WTC11 (cell line): ENCODE measurements around the gene MORN1. TPM values are rescaled to one million over a fixed set of nuclear protein-coding genes. Genes with fewer than 3 reads are reported as not detected.

Experiments used
- ATAC-seq: fragments of 200-7000 bp; cut with Tn5 transposase; 2 replicates; pipeline ENCODE4 v1.10.0; 2021; ENCODE audit warnings: mild to moderate bottlenecking, moderate library complexity
- CTCF ChIA-PET: fragments of 300-600 bp; sonication (Branson Sonifier 250); formaldehyde crosslinking; loops from one replicate; lab custom pipeline; 2021; ENCODE audit warnings: antibody characterized with exemption; lab: Charles Lee
- POLR2A ChIA-PET: fragments of 350-600 bp; sonication (Branson Sonifier 250); formaldehyde crosslinking; loops from one replicate; lab custom pipeline; 2021; ENCODE audit warnings: antibody characterized with exemption; lab: Charles Lee
- DNase-seq: peaks from one replicate; pipeline ENCODE4 v3.0.0; 2021; ENCODE audit warnings: low spot score
- H3K27ac Mint-ChIP-seq: 2 replicates; pipeline ENCODE4 v1.8.0; 2021; ENCODE audit warnings: mixed read lengths
- H3K27me3 Mint-ChIP-seq: 2 replicates; pipeline ENCODE4 v1.8.0; 2021; ENCODE audit warnings: low read depth, mild to moderate bottlenecking, moderate library complexity, mixed read lengths
- H3K36me3 Mint-ChIP-seq: 2 replicates; pipeline ENCODE4 v1.8.0; 2021; ENCODE audit warnings: mixed read lengths
- H3K4me1 Mint-ChIP-seq: 2 replicates; pipeline ENCODE4 v1.8.0; 2022; ENCODE audit warnings: mixed read lengths
- H3K4me3 Mint-ChIP-seq: 2 replicates; pipeline ENCODE4 v1.8.0; 2021; ENCODE audit warnings: mild to moderate bottlenecking, moderate library complexity, mixed read lengths
- H3K9me3 Mint-ChIP-seq: 2 replicates; pipeline ENCODE4 v1.8.0; 2021; ENCODE audit warnings: mixed read lengths
- E2F1 ChIP-seq: sonication (generic); formaldehyde crosslinking; IDR thresholded peaks from 2 replicates; pipeline ENCODE4 v1.8.0; 2022; ENCODE audit warnings: mild to moderate bottlenecking, missing genetic modification reagents
- E2F4 ChIP-seq: sonication (generic); formaldehyde crosslinking; IDR thresholded peaks from 2 replicates; pipeline ENCODE4 v1.8.1; 2022; ENCODE audit warnings: low read depth, mild to moderate bottlenecking, moderate library complexity, missing genetic modification reagents, borderline replicate concordance
- ELF4 ChIP-seq: sonication (generic); formaldehyde crosslinking; IDR thresholded peaks from 2 replicates; pipeline ENCODE4 v1.8.1; 2022; ENCODE audit warnings: low read depth, mild to moderate bottlenecking, moderate library complexity, missing genetic modification reagents
- GABPB1 ChIP-seq: sonication (generic); formaldehyde crosslinking; IDR thresholded peaks from 2 replicates; pipeline ENCODE4 v1.8.1; 2023; ENCODE audit warnings: mild to moderate bottlenecking, missing genetic modification reagents
- HMGXB4 ChIP-seq: sonication (generic); formaldehyde crosslinking; IDR thresholded peaks from 2 replicates; pipeline ENCODE4 v1.8.1; 2023; ENCODE audit warnings: mild to moderate bottlenecking, moderate library complexity, missing genetic modification reagents
- IRF2 ChIP-seq: sonication (generic); formaldehyde crosslinking; IDR thresholded peaks from 2 replicates; pipeline ENCODE4 v1.8.0; 2022; ENCODE audit warnings: low read depth, missing genetic modification reagents, borderline replicate concordance
- MLX ChIP-seq: sonication (generic); formaldehyde crosslinking; IDR thresholded peaks from 2 replicates; pipeline ENCODE4 v1.8.1; 2023; ENCODE audit warnings: mild to moderate bottlenecking, missing genetic modification reagents, moderate library complexity
- NFATC4 ChIP-seq: fragments of 250-450 bp; sonication (Bioruptor Pico); IDR thresholded peaks from 2 replicates; pipeline ENCODE4 v1.9.0; 2021; ENCODE audit warnings: mild to moderate bottlenecking
- NR1H2 ChIP-seq: sonication (generic); formaldehyde crosslinking; IDR thresholded peaks from 2 replicates; pipeline ENCODE4 v1.9.0; 2021; ENCODE audit warnings: mild to moderate bottlenecking, moderate library complexity, missing genetic modification reagents
- PREB ChIP-seq: sonication (generic); formaldehyde crosslinking; IDR thresholded peaks from 2 replicates; pipeline ENCODE4 v1.8.1; 2022; ENCODE audit warnings: mild to moderate bottlenecking, missing genetic modification reagents, moderate library complexity, borderline replicate concordance
- RELA ChIP-seq: sonication (generic); formaldehyde crosslinking; IDR thresholded peaks from 2 replicates; pipeline ENCODE4 v1.8.1; 2022; ENCODE audit warnings: missing genetic modification reagents, mild to moderate bottlenecking, borderline replicate concordance
- USF1 ChIP-seq: sonication (generic); formaldehyde crosslinking; IDR thresholded peaks from 2 replicates; pipeline ENCODE4 v1.8.0; 2022; ENCODE audit warnings: mild to moderate bottlenecking, missing genetic modification reagents
- ZNF396 ChIP-seq: fragments of 250-450 bp; sonication (Bioruptor Pico); IDR thresholded peaks from 2 replicates; pipeline ENCODE4 v1.8.0; 2021; ENCODE audit warnings: mild to moderate bottlenecking, moderate library complexity, borderline replicate concordance
- ZNF532 ChIP-seq: fragments of 250-450 bp; sonication (Bioruptor Pico); IDR thresholded peaks from 2 replicates; pipeline ENCODE4 v1.9.0; 2021; ENCODE audit warnings: mild to moderate bottlenecking, borderline replicate concordance
- ZSCAN18 ChIP-seq: fragments of 250-450 bp; sonication (Bioruptor Pico); IDR thresholded peaks from 2 replicates; pipeline ENCODE4 v2.1.2; 2022; ENCODE audit warnings: mild to moderate bottlenecking, moderate library complexity
- total RNA-seq: library from RNA; stranded (reverse); gene quantifications from 3 replicates; pipeline ENCODE4 v1.2.3, GENCODE V29; 2021

MORN1 gene
- total RNA-seq, 1 experiment from 2014 or later = 14.5 TPM

GRCh38 chr1:2375246-2375922 lies 16.0 kb downstream of the MORN1 start (continued):
- TF ChIP-seq E2F1 (CRISPR knock-in tag) = no peak
- no peak for TF ChIP-seq ZSCAN18 (CRISPR knock-in tag)
- TF ChIP-seq MLX (CRISPR knock-in tag) = no peak
- TF ChIP-seq NR1H2 (CRISPR knock-in tag) = no peak
- TF ChIP-seq HMGXB4 (CRISPR knock-in tag) = no peak
- TF ChIP-seq ELF4 (CRISPR knock-in tag) = no peak

GRCh38 chr1:2374252-2375155 lies 16.9 kb downstream of the MORN1 start:
- Mint-ChIP-seq H3K4me3 (no peak overlapping the region), H3K27ac (no peak overlapping the region), H3K4me1 (no peaks in the 10 kb centered on the region), H3K9me3 (no peaks in the 10 kb centered on the region), H3K27me3 (no peaks in the 10 kb centered on the region), H3K36me3 (0 out of 2 replicates have a peak, but pooled peaks cover 5% of the 10 kb centered on the region)
- DNase-seq = no peak
- ChIA-PET CTCF (interaction anchor here (1.9 kb wide), 1 partner anchor 179 kb away, joined by 8 read pairs; the partner anchor contains the start of gene FAAP20), POLR2A (no interaction called here)
- ATAC-seq = no peak
- no peak for TF ChIP-seq GABPB1
- TF ChIP-seq ZNF532 (CRISPR knock-in tag) = no peak
- TF ChIP-seq IRF2 (CRISPR knock-in tag) = no peak
- TF ChIP-seq USF1 (CRISPR knock-in tag) = no peak
- no peak for TF ChIP-seq NFATC4
- TF ChIP-seq E2F4 (CRISPR knock-in tag) = no peak
- TF ChIP-seq PREB (CRISPR knock-in tag) = no peak
- no peak for TF ChIP-seq RELA (CRISPR knock-in tag)
- TF ChIP-seq E2F1 (CRISPR knock-in tag) = no peak
- no peak for TF ChIP-seq ZNF396 (CRISPR knock-in tag)
- TF ChIP-seq HMGXB4 (CRISPR knock-in tag) = no peak
